Brain microvascular endothelial cell (primary cell): ENCODE data around the gene DMRTC2.

Experiments
- DNase-seq: peaks from one replicate; pipeline ENCODE4 v3.0.0-alpha.2; 2020
- H3K27ac ChIP-seq: fragments of 250-450 bp; sonication (Bioruptor Pico); 2 replicates; pipeline ENCODE4 v1.5.1; 2020; ENCODE audit warnings: mild to moderate bottlenecking, moderate library complexity
- H3K27me3 ChIP-seq: fragments of 250-450 bp; sonication (Bioruptor Pico); replicated peaks from 2 replicates; pipeline ENCODE4 v1.5.1; 2020; ENCODE audit warnings: mild to moderate bottlenecking
- H3K36me3 ChIP-seq: fragments of 250-450 bp; sonication (Bioruptor Pico); replicated peaks from 2 replicates; pipeline ENCODE4 v1.5.1; 2020; ENCODE audit warnings: mild to moderate bottlenecking
- H3K4me3 ChIP-seq: 2 replicates; pipeline ENCODE4 v1.5.1; 2011; ENCODE audit warnings: low read depth, mild to moderate bottlenecking, control low read depth, low read length, moderate library complexity
- in situ Hi-C: cut with HindIII; loops from 2 replicates; pipeline ENCODE4 v1.10.0; 2017; ENCODE audit warnings: low sequenced_read_pairs, low pct_ligation_motif_present
- TF ChIP-seq, protein P1 (sequence below): IDR thresholded peaks from 2 replicates; pipeline ENCODE4 v1.5.1; 2011; ENCODE audit warnings: low read depth, mild to moderate bottlenecking, moderate library complexity, low read length, control low read depth, inconsistent platforms; ENCODE audit errors: missing control alignments

Gene DMRTC2

DNA sequence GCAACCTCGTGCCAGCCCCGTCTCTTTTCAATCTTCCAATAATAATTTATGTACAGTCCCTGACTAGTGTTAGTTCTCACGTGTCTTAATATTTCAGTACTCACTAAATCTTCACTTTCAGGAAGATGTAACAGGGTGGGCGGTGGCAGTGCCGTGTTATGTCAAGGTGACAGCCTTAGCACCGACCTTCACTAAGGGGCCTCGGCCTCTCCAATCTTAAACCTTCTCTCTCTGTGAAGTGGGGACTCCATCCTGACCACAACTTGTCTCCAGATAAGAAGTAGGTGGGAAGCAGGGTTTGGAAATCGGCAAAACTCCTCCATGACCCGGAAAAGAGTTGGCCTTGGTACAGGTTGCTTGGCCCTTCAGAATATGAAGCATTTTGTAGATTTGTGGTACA lies 17.0 kb downstream of the DMRTC2 start:
- Histone ChIP-seq H3K27me3 (no peaks in the 10 kb centered on the region), H3K36me3 (peaks cover 60% of the 10 kb centered on the region), H3K4me3 (peak overlapping the region; percentile 99), H3K27ac (no peak overlapping the region)
- in situ Hi-C loops = no loop called here
- TF ChIP-seq, protein P1, sequence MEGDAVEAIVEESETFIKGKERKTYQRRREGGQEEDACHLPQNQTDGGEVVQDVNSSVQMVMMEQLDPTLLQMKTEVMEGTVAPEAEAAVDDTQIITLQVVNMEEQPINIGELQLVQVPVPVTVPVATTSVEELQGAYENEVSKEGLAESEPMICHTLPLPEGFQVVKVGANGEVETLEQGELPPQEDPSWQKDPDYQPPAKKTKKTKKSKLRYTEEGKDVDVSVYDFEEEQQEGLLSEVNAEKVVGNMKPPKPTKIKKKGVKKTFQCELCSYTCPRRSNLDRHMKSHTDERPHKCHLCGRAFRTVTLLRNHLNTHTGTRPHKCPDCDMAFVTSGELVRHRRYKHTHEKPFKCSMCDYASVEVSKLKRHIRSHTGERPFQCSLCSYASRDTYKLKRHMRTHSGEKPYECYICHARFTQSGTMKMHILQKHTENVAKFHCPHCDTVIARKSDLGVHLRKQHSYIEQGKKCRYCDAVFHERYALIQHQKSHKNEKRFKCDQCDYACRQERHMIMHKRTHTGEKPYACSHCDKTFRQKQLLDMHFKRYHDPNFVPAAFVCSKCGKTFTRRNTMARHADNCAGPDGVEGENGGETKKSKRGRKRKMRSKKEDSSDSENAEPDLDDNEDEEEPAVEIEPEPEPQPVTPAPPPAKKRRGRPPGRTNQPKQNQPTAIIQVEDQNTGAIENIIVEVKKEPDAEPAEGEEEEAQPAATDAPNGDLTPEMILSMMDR = no peak
- DNase-seq = no peak

DNA sequence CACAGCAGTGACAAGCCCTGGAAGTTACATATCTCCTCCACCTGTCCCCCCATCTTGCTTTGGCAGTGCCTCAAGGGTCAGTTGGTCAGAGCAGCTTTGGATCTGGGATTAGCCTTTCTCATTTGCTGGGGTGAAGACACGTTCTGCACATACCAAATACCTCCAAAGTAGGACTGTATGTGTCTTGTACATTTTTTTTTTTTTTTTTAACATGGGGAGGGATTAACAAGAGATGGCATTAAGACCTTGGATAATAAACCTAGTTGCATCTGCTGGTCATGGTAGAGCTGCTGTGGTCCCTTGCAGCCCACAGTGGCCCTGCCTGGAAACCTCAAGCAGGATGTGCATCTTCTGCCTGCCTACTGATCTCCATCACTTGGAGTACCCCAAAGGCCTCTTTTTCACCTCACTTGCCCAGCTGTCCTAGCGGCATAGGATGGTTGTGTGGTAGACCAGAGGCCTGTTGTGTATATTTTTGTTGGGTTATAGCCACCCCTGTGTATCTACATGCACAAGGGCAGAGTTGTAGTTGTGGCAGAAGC lies 17.7 kb downstream of the DMRTC2 start:
- Histone ChIP-seq H3K36me3 (peaks cover 67% of the 10 kb centered on the region), H3K27me3 (no peaks in the 10 kb centered on the region), H3K27ac (no peak overlapping the region), H3K4me3 (peak overlapping the region; percentile 99)
- DNase-seq = no peak
- in situ Hi-C loops = no loop called here
- TF ChIP-seq, protein P1 = no peak

DNA sequence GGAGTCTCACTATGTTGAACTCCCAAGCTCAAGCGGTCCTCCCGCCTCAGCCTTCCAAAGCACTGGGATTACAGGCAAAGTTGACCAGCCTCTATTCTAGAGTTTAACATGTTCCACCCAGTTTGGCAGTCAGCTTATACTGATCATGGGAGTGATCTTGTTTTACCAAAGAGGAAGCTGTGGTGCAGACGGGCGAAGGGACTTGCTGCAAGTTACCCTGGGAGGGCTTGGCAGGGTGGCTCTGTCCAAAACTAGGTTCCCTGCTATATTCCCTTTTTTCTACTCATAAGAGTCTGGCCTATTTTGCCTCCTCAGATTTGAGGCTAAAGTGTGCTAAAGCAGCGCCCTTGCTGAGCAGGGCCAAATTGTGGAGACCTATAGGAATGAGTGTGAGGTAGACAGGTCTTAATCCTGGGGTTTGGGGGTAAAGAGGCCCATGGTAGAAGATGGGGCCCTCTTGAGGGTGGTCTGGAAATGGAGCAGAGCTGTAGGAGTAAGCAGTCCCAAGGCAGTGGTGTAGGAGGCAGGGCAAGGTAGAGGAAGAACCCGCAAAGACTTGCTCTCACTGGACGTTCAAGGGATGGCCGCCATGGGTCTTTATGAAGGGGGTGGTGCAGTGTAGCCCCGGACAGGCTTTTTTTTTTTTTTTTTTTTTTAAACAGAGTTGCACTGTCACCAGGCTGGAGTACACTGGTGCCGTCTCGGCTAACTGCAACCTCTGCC lies 18.5 kb downstream of the DMRTC2 start:
- Histone ChIP-seq H3K27me3 (no peaks in the 10 kb centered on the region), H3K36me3 (peaks cover 75% of the 10 kb centered on the region), H3K27ac (no peak overlapping the region), H3K4me3 (no peak overlapping the region)
- TF ChIP-seq, protein P1 = no peak
- in situ Hi-C loops = no loop called here
- DNase-seq = no peak

DNA sequence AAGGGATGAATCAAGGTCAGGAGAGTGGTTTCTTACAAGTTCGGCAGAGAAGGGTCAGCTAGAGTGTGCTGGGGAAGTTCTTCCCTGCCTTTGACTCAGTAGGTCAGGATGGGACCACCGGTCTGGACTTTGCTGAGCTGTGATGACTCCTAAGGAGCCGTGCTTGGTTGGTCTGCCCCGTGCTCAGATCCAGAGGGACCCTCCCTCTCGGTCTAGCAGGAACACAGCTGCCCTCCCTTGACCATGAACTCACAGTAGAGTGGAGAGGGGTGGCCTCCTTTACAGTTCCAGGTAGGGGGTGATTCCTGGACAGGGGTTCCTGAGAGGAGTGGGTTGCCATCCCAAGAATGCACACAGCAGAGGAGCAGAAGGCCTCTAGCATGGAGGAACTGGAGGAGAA lies 19.5 kb downstream of the DMRTC2 start:
- peaks cover 85% of the 10 kb centered on the region for H3K36me3 ChIP-seq
- no peak overlapping the region for H3K27ac ChIP-seq
- in situ Hi-C loops = no loop called here

DNA sequence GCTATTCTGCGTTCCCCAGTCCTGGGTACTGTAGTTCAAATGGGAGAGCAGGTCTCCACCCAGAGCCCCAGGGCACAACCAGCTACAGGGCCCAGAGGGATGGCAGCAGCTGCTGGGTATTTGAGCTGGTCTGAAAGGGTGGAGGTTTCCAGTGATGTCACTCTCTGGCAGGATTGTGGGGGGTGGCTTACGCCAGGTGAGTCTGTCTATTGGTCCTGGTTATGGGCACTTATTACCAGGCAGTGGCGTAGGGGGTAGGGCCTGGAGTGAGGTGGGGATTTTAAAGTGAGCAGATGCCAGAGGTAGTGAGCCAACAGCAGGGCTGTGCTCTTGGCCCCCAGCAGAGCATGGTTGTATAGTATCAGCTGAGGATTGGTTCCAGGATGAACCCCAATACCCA lies 21.4 kb downstream of the DMRTC2 start:
- no peak for DNase-seq
- TF ChIP-seq, protein P1 = no peak
- in situ Hi-C loops = no loop called here
- Histone ChIP-seq H3K27ac (no peak overlapping the region), H3K27me3 (no peaks in the 10 kb centered on the region), H3K36me3 (peaks cover 91% of the 10 kb centered on the region), H3K4me3 (no peak overlapping the region)

More for the DNA sequence above, 19.5 kb downstream of the DMRTC2 start:
- DNase-seq = no peak
- Histone ChIP-seq H3K27me3 (no peaks in the 10 kb centered on the region), H3K4me3 (no peak overlapping the region)
- TF ChIP-seq, protein P1 = no peak
